Suppressor macrophage treated with lipopolysaccharide for 4 hours (primary cell): ENCODE results near the gene CEP192.
"Not testable (repeated sequence)": the region's sequence is repeated elsewhere in the genome, so short reads cannot be mapped to it uniquely, and the experiment has no call there.

Experiments used
- DNase-seq: peaks from one replicate; pipeline ENCODE4 v3.0.0-alpha.2; 2020

The CEP192 gene

DNA sequence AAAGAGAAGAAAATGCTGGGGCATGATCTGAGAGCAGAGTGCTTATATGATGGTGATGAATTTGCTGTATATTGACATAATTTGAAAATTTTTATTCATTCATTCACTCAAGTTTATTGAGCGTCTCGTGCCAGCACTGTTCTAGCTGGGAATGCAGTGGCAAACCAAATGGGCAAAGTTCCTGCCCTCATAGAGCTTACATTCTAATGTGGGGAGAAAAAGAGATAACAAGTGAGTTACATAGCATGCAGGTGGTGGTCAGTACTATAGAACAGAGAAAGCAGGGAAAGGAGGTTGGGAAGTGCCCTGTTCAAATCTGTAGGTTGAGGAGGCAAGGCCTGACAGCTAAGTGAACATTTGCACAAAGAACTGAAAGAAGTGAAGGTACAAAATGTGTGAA is 4.3 kb downstream of the CEP192 start:
- no peak for DNase-seq

DNA sequence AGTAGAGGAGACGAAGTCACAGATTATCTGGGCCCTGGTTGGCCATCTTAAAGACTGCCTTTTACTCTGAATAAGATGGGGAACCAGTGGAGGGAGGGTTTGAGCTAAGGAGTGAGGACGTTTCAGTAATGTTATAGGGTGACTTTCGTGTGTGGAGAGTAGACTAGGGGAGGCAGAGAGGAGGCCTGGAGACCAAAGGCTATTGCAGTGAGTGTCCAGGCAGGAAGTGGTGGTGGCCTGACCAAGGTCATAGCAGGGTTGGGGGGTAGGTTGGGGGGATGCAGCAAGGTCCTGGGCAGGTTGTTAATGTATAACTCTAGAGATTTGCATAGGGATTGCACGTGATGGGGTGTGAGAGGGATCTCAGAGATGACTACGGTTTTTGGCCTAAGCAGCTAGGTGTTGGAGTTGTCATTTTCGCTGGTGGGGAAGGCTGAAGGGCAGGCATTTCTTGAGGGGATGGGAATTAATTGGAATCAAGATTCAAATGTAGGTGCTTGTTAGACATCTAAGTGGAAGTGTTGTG is 4.9 kb downstream of the CEP192 start:
- DNase-seq, result no peak

DNA sequence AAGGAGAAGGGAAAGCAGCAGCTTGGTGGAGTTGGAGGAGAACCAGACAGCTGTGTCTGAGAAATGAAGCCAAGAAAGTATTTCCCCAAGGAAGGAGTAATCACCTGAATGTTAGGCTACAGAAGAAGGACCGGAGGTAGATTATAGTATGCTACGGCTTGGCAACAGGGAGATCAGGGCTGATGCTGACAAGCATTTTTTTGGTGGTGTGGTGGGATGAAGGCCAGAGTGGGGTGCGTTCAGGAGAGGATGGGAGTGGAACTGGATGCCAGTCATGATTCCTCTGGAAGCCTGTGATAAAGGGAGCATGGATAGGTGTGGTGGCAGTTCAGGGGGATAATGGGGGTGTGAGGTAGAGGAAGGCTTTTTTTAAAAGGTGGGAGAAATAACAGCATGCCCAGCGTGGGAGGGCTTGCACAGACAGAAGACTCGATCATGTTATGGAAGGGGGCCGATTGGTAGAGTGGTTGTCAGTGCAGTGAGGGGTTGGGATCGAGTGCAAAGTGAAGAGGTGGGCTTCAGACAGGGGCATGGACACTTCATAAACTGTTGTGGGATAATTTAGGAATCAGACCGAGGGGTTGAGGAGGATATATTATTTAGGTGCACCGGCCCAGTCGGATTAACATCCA is 5.6 kb downstream of the CEP192 start:
- no peak for DNase-seq

DNA sequence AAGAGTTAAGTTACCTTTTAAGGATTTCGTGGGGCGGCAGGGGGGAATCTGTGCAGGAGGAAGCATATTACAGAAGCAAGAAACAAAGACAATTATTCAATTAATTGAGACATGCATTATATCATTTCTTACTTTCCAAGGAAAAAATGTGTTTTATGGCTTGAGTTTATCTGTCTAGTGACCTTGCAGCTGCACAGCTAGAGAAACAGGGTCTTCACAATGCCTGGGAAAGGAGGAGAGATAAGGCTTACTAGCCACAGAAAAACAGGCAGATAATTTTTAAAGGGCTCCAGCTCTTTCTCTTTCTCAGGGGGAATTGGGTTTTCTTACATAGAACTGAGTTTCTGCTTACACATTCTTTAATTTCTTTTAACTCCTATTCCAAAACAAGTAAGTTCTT is 6.2 kb downstream of the CEP192 start:
- DNase-seq, result not testable (repeated sequence)

DNA sequence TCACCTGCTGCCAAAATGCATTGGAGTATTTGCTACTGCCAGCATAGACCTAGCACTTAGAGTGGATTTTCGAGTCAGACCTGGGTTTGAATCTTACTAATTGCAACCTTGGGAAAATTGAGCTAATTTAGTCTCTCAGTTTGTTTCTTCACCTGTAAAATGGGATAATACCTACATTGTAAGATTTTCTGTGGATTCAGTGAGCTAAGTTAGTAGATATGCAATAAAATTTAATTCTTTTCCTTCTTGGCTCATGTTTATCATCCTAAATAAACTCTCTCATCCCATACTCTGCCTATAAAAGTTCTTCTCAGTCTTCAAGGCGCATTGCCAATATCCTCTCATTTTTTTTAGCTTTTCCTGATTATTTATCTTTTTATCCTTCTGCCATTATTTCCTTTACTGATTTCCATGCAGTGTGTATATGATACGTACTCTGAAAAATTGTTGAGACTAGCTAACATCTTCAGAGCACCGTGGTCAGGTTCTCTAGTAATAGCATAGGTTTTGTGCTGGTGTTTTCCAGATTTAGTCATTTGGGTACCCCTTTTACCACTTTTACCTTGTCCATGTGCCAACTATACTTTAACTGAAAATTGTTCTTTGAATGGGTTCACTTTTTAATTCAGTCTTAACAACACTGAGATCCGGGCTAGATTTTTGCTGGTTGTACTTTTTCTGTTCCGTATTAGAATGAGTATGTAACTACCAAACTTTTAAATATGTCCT is 7.3 kb downstream of the CEP192 start:
- DNase-seq, result no peak

DNA sequence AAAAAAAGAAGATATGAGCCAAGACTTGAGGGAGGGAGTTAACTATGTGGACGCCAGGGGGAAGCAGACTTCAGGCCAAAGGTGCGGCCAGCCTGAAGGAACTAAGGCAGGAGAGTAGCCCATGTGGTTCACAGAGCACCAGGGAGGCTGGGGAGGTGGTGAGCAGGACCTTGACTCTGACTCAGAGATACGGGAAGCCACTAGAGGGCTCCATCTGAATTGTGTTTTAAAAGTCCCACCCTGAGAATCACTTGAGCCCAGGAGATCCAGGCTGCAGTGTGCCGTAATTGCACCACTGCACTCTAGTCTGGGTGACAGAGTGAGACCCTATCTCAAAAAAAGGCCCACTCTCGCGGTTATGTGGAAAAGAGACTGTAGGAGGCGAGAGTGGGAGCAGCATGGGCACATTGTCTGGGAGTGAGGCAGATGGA is 12.3 kb downstream of the CEP192 start:
- peak; percentile 40 for DNase-seq

DNA sequence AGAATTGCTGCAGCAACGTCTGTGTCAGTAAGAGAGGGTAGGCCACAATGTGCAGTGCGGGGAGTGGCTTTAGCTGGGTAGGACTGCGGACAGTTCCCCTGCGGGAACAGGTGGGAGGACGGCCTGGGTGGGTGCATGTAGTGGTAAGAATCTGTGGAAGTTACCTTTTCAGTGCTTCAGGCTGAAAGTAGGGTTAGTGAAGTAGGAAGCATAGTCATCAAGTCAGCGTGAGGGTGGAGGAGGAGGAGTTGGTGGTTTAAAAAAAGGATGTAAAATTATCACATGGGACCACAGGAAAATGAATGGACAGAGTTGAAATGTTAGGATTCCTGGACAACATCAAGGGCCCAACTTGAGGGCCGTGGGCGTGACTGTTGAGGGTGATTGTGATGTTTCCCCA is 13.2 kb downstream of the CEP192 start:
- no peak for DNase-seq

DNA sequence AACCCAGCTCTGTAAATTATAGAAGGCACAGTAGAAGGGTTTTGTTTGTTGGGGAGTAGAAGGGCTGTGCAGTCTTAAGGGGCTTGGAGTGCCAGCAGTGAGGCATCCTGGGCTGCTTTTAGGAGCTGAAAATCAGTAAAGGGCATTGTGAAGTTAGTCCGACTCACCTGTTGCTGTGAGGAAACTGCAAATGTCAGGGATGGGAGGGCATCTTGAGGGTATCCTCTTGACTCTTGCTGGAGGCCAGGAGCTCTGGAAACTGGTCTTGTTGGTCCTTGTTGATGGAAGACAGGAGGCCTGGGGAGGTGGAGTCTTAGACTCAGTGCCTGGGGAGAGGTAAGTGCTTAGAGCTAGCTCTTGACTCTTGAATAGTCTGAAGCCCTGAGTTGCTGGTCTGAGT is 14.1 kb downstream of the CEP192 start:
- DNase-seq, result no peak

DNA sequence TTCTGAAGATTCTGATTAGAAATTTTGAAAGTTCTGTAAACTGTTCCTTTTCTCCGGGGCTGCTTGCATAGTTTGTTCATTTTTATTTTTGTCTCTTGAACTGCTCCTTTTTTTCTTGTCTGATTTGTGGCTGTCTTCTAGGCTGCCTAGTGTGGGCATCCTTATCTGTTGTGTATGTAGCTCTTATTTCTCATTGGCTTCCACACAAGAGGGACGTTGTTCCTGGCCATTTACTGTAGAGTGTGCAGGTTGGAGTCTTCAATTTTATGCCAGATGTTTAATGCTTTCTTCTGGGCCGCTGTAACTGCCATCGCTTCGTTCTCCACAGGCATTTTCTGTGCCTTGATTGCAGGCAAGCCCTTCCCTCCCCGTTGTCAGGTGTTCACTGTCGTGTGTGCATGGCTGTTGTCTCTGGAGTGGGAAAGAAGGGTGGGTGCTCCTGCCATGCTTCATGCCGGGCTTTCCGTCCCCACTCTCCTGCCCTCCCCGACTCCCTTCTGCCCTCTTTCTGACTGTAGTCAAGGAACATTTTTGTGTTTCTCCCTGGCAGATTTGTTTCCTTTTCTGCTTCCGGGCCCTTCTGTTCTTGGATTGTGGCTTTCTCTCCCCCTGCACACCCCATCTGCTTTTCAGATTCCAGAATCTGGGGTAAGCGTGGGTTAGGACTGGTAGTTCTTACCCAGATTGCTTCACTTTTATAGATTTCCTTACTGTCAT is 15.5 kb downstream of the CEP192 start:
- no peak for DNase-seq

DNA sequence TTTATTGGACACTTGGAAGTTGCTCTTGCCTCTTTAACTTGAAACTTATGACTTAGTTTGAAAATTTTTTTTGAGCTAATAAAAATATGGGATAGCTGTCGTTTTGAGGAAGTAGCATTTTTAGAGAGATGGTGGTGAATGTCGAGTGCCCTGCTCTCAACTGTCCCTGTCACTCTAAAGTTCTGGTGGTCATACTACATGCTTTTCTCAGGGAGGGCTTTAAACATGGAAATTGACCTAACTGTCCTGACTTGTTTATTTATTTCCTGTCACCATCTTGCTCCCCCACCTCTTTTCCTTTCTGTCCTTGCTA is 16.0 kb downstream of the CEP192 start:
- DNase-seq, result peak; percentile 25

DNA sequence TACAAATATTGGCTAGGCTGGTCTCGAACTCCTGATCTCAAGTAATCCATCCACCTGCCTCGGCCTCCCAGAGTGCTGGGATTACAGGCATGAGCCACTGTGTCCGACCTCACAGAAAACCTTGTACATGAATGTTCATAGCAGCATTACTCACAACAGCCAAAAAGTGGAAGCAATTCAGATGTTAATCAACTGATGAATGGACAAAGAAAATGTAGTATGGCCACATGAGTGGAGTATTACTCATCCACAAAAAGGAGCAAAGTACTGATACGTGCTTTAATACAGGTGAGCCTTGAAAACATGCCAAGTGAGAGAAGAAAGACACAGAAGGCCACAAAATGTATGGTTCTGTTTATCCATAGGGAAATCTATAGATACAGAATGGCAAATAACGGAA is 20.6 kb downstream of the CEP192 start:
- DNase-seq, result no peak

DNA sequence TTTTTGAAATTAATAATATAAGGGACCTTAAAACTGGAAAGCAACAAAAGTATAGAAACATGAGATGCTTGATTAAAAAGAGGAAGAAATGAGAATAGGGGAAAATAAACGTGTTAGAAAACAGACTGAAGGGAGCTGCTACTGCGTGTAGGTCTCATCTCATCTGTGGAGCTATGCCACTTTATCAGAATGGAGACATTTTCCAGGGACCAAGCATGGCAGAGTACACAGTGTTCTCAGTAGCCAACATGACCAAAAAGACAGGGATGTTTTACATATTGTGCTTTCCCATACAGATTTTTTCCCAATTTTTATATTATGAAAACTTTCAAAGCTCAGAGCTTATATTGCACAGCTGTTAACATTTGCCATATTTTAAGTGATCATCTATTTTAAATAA is 23.1 kb downstream of the CEP192 start:
- DNase-seq, result no peak

DNA sequence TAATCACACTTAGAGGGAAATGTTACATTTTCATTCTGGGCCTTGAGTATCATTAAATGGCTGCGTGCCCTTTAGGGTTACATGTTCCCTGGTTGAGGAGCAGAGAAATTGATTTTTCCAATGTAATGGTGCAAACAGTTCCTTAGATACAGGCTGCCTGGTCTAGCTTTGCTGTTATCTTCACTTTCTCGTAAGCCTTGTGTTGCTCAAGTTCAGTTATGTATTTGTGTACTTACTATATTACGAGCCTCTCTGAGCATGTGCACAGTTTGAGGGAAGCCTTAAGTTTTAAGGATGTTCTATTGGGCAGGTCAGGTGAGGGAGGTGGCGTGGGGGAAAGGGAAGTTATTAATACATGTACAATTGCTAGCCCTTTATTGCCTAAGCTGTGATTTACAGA is 23.7 kb downstream of the CEP192 start:
- DNase-seq, result no peak

DNA sequence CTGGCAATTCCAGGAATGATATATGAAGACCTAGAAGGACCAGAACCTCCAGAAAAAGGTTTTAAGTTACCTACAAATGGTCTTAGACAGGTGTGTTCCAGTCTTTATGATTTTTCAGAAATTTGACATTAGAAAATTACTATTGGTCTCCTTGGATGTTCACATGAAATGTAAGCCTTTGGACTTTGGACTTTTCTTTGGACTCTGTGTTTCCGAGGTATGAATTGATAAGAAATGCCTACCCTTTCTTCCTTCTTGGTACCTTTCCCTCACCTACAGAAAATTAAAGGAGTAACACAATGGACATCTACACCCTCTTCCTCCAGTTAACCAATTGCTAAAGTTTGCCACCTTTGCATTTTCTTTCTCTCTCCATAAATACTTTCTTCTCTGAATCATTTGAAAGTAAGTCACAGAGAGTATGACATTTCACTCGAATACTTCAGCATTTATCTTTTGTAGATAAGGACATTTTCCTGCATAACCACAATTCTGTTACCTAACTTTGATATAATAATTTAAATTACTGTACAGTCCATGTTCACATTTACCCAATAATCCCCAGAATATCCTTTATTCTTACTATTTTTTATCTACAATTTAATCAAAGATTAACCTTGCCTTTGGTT is 26.2 kb downstream of the CEP192 start:
- DNase-seq, result no peak

DNA sequence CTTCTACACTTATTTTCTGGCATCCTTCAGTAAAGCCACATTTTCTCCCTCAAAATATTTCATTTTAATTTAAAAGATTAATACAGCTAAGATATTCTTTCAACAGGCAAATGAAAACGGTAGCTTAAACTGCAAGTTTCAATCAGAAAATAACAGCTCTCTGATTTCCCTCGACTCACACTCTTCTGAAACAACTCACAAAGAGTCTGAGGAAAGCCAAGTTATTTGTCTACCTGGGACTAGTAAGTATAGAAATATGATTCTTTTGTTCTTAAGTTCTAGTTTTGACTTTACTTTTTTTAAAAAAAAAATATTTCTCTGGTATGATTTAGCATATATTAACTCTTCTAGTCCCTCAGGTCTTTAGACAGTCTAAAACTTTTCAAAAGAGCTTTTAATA is 27.2 kb downstream of the CEP192 start:
- no peak for DNase-seq

DNA sequence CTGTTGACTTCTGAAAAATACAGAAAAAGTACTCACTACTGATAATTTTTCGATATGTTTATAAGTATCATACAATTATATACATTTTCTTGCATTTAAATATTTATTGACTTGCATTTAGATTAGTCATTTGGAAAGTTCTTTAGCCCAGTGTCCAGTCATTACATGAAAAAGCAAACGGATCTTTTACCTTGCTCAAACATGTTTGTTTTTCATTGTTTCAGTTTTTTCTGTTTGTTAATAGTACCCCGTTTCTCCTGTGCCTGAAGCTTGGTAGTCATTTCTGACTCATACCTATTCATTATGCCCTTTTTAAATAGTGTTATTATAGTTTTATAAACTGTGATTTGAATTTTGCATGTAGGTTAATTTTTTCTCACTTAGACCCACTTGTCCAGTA is 28.1 kb downstream of the CEP192 start:
- DNase-seq, result no peak

DNA sequence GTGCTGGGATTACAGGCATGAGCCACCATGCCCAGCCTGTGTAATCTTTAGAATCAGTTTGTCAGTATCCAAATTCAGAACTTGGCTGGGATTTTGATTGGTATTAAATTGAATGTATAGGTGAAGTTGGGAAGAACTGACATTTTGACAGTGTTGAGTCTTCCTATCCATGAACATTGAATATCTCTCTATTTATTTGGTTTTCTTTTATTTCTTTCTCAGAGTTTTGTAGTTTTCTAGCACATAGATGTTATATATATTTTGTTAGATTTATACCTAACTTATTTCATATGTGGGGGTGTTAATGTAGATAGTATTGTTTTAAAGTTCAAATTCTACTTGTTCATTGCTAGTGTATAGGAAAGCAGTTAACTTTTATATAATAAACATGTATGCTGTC is 31.5 kb downstream of the CEP192 start:
- DNase-seq, result no peak

DNA sequence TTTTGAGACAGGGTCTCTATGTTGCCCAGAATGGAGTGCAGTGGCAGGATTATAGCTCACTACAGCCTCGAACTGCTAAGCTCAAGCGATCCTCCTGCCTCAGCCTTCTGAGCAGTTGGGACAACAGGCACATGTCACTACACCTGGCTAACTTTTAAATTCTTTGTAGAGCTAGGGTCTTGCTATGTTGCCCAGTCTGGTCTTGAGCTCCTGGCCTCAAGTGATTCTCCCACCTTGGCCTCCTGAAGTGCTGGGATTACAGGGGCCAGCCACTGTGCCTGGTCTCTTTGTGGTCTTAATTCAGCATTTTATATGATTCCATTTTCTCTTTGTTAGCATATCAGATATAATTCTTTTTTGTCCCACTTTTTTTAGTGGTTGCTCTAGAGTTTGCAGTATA is 34.1 kb downstream of the CEP192 start:
- no peak for DNase-seq

DNA sequence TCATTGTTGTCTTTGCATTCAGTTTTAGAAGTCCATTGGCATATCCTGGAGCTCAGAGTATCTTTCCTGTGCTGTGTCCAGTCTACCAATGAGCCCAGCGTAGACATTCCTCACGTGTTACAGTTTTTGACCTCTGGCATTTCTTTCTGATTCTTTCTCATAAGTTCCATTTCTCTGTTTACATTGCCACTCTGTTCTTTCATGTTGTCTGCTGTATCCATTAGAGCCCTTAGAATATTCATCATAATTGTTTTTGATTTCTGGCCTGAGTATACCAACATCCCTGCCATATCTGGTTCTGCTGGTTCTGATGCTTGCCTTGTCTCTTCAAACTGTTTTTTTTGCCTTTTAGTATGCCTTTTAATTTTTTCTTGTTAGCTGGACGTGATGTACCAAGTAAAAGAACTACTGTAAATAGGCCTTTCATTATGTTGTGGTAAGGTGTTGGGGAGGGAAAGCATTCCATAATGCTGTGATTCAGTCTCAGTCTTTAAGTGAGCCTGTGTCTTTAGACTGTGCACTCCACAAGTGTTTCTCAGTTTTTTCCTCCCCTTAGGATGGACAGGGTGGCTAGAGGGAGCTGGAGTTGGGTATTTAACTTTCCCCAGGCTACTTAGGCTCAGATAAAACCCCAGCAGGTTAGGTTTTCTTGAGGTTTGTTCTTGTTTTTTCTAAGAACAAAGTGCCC is 35.6 kb downstream of the CEP192 start:
- DNase-seq, result no peak

DNA sequence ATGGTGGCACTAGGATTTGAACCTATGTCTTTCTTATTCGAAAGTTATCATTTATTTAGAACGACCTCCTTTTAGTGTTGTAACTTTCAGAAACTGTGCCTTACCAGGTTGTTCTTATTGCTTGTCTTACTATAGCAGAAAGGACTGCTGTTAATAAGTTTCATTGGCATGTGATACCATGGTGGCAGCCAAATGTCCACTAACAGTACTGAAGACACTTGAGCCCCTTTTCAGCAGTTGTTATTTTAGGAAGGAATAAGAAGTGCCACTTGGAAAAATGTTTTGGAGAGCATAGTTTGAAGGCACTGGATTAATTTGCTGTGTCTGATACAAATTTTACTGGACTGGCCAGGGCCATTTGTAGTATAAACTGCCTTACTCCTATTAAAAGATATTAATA is 37.7 kb downstream of the CEP192 start:
- no peak for DNase-seq

DNA sequence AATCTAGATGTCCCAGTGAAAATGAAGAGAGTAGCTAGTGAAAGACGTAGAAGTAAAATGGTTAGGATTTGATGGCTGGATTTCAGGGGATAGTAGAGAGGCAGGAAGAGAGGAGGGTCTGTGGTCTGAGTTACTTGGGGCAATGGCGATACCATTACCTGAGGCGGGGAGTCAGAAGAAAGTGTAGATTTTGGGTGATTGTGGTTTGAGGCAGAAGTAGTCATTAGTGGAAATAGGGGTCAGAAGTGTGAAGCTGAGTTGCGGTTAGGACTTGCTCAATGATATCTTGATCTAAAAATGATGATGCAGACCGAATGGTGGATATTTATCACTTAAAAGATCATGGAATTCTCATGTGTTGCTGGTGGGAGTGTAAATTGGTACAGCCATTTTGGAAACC is 41.0 kb downstream of the CEP192 start:
- no peak for DNase-seq

DNA sequence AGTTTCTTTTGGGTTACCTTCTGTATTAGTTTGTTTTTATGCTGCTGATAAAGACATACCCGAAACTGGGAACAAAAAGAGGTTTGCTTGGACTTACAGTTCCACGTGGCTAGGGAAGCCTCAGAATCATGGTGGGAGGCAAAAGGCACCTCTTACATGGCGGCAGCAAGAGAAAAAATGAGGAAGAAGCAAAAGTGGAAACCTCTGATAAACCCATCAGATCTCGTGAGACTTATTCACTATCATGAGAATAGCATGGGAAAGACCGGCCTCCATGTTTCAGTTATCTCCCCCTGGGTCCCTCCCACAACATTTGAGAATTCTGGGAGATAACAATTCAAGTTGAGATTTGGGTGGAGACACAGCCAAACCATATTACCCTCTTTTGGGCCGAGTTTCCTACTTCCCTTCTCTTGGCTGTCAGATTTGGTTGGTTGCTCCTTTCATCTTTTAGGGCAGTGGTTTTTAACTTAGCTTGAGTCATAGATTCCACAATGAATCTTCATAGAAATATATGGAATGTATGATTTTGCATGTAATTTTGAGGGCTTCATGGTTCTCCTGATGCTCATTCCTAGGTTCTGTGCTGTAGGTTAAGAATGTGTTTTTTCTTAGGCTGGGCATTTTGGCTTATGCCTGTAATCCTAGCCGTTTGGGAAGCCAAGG is 44.2 kb downstream of the CEP192 start:
- DNase-seq, result no peak
